ENCODE measurements around the gene ARHGAP6.

The ARHGAP6 gene

DNA sequence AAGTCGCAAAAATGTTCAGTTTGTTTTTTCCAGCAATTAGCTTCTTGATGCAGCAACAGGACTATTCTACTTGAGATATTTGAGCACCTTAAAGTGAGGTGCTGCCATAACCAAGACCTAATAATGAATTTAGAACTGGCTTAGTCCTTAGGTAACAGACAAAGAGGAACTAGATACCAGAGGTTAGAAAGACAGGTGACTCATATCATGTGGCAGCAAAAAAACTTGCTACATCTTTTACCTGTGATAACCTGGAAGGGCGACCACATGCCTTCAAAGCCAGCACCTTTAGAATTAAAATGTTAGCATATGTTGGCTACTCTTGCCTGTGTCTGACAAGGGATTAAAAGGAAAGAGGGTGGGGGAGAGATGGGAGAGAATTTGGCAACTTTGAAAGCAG lies 90.4 kb downstream of the ARHGAP6 start:
- no peak for DNase-seq

- no peak for DNase-seq
Measured at GRCh38 chrX:11567528-11568220, 98.0 kb downstream of the ARHGAP6 start.

DNA sequence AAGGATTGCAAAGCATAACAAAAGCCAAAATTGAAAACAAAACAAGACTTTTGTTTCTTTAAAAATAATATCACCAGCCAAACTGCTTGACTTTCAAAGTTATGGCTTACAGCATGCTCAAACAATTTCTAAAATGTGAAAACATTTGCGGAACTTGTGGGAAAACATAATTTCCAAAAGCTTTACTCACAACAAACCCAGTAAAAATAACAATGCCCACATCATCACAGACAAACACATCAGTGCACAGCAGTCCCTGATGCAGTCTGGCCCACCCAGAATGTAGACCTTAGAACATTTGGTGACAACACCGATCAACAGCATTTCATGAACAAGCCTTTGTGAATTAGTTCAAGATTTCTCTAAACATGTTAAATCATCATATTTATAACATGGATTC lies 98.9 kb downstream of the ARHGAP6 start:
- DNase-seq, result no peak

GRCh38 chrX:11566173-11566572 lies 99.5 kb downstream of the ARHGAP6 start:
- no peak for DNase-seq

- DNase-seq, result no peak
Measured at GRCh38 chrX:11564546-11564945, 101.2 kb downstream of the ARHGAP6 start.

- no peak for DNase-seq
Measured at GRCh38 chrX:11562570-11562969, 103.2 kb downstream of the ARHGAP6 start.

DNA sequence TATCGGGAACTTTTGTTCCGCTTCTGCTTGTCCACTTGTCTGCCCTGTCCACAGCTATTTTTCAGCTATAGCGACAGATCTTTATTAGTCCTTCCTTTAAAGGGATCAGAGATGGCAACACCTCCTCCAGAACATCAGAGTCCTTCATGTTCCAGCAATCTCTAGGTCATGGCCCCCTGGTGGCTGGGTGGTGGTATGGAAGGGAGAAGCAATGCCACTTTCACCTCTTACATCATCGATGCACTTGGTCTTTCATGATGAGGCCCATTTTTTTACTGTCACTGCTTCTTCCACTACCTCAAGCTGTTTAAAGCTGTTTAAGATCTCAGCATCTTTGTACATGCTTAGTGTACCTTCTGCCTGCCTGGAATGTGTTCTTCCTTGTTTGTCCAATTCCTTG lies 106.7 kb downstream of the ARHGAP6 start:
- DNase-seq, result peak; percentile 65

- no peak for DNase-seq
Measured at GRCh38 chrX:11557120-11557519, 108.6 kb downstream of the ARHGAP6 start.

DNA sequence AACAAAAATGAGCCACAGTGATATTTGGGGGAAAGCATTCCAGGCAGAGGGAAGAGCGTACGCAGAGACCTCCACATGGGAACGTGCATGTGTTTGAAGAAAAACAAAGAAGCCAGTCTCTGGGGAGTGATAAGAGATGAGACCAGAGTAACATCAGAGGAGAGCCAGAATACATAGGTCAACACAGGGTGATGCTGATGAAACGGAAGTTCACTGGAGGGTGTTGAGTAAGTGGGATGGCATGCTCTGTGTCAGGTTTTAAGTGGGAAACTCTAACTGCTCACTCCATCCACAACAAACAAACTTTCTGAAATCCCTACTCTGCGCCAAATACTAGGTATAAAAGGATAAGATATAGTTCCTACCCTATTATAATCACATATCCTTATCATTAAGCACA lies 110.0 kb downstream of the ARHGAP6 start:
- DNase-seq, result no peak

DNA sequence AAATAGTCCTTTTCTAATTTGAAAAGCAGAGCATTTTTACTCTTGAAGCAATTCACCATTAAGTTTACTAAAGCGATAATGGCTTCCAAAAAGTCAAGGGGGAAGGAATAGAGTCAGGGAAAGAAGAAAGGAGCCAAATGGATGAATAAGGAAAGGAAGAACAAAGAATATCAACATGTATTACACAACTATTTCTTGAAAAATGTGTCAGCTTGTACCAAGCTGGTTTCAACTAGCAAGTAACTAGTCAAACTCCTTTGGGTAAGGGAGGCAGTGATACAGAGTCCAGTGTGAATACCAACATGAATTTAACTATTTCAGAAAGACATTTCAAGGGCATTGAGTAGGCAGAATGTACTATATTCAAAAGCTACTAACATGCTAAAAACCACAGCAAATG lies 112.1 kb downstream of the ARHGAP6 start:
- no peak for DNase-seq

- DNase-seq, result no peak
Measured at GRCh38 chrX:11551151-11551550, 114.6 kb downstream of the ARHGAP6 start.

DNA sequence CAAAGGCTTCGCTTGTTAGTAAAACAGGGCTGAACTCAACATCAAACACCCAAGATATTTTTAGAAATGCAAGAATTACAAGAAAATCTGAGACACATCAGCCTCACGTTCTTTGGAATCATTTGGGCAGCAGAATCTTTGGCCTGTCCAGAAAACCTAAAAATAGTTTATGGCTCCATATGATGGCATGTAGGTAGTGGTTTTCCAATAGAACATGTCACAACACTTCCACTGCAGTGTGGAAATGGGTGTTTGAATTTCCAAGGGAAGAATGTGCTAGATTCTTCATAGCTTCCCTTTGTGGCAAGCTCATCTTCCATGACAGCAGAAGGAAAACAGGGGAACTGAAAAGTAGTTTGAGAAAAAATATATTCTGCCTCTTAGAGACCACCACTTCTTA lies 118.8 kb downstream of the ARHGAP6 start:
- DNase-seq, result no peak

GRCh38 chrX:11543249-11543648 lies 122.5 kb downstream of the ARHGAP6 start:
- DNase-seq, result no peak

DNA sequence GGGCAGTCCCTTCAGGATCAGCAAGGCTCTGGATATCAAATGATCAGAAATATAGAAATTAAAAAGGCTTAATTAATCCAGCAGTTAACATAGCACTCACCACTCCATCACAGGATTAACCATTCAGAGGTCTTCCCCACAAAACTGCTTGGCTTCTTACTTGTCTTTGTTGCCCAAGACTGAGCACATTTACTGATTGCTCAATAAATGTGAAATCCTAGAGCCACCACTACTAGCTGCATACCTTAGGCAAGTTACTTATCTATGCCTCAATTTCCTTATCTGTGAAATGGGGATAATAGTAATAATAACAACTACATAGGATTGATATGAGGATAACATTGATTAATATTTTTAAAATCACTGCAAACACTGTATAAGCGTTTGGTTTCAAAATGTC lies 124.2 kb downstream of the ARHGAP6 start:
- no peak for DNase-seq

- no peak for DNase-seq
Measured at GRCh38 chrX:11540532-11541377, 125.0 kb downstream of the ARHGAP6 start.

DNA sequence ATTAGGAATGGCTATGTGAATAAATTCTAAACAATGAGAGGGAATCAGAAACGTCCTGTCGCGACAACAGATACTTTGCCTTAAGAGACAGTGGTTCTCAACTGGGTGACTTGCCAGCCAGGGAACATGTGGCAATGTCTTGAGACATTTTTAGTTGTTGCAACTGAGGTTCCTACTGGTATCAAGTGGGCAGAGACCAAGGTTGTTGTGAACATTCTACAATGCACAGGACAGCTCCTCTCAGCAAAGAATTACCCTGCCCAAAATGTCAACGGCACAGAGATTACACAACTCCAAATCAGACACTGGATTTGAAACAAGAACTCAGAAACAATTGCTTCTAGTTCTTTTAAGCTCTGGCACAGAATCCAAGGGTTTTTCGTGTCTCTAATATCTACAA lies 128.6 kb downstream of the ARHGAP6 start:
- no peak for DNase-seq

DNA sequence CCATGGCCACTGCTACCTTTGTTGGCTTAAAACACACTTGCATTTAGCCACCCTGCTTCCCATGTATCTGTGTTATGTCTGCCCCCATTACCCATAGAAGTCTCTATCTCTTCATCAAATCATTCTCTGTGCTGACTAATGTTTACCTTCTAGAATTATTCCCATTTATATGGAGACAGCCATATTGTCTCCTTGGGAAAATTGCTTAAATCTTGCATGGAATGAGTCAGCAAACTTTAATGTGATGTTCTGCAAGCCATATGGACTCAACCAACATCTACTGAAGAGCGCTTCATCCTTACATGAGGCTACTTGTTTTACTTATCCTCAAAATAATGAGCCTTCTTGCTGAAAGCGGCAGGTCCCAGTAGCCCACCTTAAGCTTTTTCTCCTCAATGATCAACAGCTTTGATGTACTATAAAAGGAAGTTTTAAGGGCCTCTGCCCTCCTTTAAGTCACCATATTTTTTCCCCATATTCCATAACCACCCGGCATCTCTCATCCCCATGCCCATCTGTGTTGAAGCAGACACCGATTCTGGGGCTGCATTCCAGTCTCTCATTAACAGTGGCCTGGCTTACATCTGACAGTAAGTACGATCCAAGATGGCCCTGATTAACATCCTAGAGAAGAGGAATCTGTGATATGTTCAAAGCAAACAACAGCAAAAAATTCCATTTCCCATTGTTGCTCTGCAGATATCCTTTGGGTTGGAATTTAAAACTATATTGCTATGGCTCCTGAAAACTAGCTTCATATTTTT lies 130.4 kb downstream of the ARHGAP6 start:
- DNase-seq, result no peak

GRCh38 chrX:11533199-11533651 lies 132.5 kb downstream of the ARHGAP6 start:
- DNase-seq, result peak; percentile 87

DNA sequence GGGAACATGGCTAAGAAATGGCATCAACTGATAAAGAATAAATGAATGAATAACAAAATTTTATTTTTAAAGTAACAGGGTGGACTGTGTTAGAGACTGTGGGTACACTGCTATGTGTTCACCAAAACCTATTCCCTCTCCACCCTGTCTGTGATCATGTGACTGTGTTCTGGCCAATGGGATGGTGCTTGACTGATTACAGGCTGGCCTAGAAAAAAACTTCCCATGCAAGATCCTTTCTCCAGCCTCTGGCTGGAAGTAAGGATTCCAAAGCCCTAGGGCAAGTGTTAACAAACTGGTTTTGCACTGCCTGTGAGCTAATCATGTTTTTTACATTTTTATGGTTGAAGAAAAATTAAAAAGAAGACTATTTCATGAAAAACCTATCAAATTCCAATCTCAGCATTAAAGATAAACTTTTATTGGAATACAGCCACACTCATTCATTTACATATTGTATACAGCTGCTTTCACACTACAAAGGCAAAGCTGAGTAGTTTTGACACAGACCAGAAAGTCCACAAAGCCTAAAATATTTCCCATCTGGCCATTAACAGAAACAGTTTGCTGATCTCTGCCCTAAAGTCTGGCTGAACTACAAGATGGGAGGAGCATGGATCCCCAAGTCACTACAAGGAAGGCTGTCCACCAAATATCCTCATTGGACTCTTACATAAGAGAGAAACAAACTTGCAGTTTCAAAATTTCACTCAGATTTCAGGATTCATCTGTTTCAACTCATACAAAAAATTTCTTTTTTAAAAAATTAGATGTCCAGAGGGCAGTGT lies 133.2 kb downstream of the ARHGAP6 start:
- peak; percentile 48 for DNase-seq

- peak; percentile 34 for DNase-seq
Measured at GRCh38 chrX:11531226-11531625, 134.5 kb downstream of the ARHGAP6 start.

DNA sequence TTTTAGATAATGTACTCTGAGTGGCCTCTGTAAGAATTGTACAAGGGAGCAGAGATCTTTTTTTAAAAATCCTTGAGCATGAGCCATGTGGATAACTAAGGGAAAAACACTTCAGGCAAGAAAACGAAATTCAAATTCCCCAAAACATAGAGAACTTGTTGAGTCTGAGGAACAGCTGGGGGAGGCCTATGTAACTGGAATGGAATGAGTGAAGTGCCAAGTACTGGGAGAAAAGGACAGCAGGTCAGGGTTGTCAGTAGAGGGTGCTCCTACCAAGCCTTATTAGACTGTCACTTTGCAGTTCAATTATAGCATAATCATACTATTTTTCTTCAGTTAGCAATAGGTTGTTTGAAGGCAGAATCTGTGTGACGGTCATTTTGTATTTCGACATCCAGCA lies 135.1 kb downstream of the ARHGAP6 start:
- no peak for DNase-seq

GRCh38 chrX:11528623-11529022 lies 137.1 kb downstream of the ARHGAP6 start:
- no peak for DNase-seq

DNA sequence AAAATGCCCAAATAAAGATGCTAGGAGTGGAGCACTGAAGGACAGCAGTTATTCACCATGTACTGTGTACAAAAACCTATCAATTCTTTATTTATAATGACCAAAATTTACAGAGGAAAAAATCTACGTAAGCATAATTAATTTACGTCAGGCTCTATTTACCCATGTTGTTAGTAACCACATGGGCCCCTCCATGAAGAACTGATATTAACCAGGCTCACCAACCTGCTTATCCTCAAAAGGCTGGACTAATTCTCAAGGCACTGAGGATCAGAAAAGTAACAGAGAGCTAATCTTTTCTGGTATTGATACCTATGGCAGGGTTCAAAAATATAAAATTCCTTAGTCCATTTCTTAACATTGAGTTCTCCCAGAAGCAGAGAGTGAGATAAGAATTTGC lies 140.0 kb downstream of the ARHGAP6 start:
- DNase-seq, result no peak

All from hematopoietic multipotent progenitor cell treated with erythropoietin and hydrocortisone succinate and interleukin-3 and kit ligand, for 6 days (in vitro differentiated cells).